WI38 (cell line): ENCODE measurements around the gene TIMM8A.

ENCODE experiments used
- H3K4me3 ChIP-seq: 2 replicates; pipeline ENCODE4 v1.5.1; 2011; ENCODE audit warnings: low read depth, mild to moderate bottlenecking, control low read depth, low read length
- CTCF ChIP-seq: IDR thresholded peaks from 2 replicates; pipeline ENCODE4 v1.5.1; 2012; ENCODE audit warnings: low read depth, mild to moderate bottlenecking, control low read depth, low read length

The TIMM8A gene

GRCh38 chrX:101390664-101391525, 42.4 kb upstream of the TIMM8A start, which contains the start of gene RPL36A:
RPL36A (plus strand) TSS chrX:101391011; CDS start chrX:101391044, 33 bp downstream.
- H3K4me3 ChIP-seq: peak within 1 kb of the TSS; percentile 66
- peak; percentile 63 for TF ChIP-seq CTCF

- TF ChIP-seq CTCF: no peak
- H3K4me3 ChIP-seq: no peak overlapping the region
These were observed 40.1 kb upstream of the TIMM8A start for GRCh38 chrX:101388604-101389003.

- no peak overlapping the region for H3K4me3 ChIP-seq
- TF ChIP-seq CTCF: no peak
These were observed 38.0 kb upstream of the TIMM8A start for GRCh38 chrX:101386542-101386885.

- no peak within 1 kb of the TSS for H3K4me3 ChIP-seq
- TF ChIP-seq CTCF: no peak
These were observed 37.4 kb upstream of the TIMM8A start, which contains the start of gene BTK for GRCh38 chrX:101385795-101386541. BTK (minus strand) TSS chrX:101386191; CDS start chrX:101375284, 10,907 bp downstream.

- no peak for TF ChIP-seq CTCF
- H3K4me3 ChIP-seq: no peak overlapping the region
These were observed 36.6 kb upstream of the TIMM8A start for GRCh38 chrX:101385026-101385684.

- TF ChIP-seq CTCF: no peak
- no peak overlapping the region for H3K4me3 ChIP-seq
These were observed 35.2 kb upstream of the TIMM8A start for GRCh38 chrX:101383679-101384205.
